ENCODE results near the gene ERF. TPM values are rescaled to one million over a fixed set of nuclear protein-coding genes. Genes with fewer than 3 reads are reported as not detected.

The ERF gene
- total and polyA plus RNA-seq, 4 donors = 8.7 to 21.0 (median 13.8) TPM

DNA sequence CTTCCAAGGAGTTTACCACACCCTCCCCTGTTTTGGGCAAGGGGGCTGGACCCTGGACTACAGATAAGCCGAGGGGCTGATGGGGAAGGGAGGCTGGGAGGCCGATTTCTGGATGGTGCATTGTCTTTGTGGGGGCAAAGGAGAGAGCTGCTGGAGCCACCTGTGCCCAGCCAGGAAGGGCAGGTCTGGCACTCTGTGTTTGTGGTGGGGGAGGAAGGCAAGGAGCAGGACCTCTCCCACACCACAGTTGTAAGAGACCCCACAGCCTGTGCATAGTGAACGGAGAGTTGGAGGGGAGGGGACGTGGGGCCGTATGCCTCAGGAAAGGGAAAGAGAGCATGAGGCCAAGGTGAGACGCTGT is 31.0 kb upstream of the ERF start:
- H3K9ac ChIP-seq (ENCODE audit: low read depth in 1 of 2, low read length in 2 of 2) = no peak overlapping the region
- no peaks in the 10 kb centered on the region for H3K27me3 ChIP-seq (ENCODE audit: control insufficient read depth in 4 of 4, insufficient read depth in 4 of 4, low read length in 3 of 4)
- H3K9me3 ChIP-seq (ENCODE audit: control insufficient read depth in 4 of 4, low read length in 3 of 4) = no peaks in the 10 kb centered on the region
- 69% methylated on average over 6 of the region's 6 CpGs for WGBS
- no peak for TF ChIP-seq GABPA (IDR thresholded peaks at IDR 0.05 in 1 of 2, conservative IDR thresholded peaks at IDR 0.05 in 1 of 2)
- no peak for TF ChIP-seq RAD21 (IDR thresholded peaks at IDR 0.05)
- TF ChIP-seq FOXA1 (IDR thresholded peaks at IDR 0.05) = no peak
- TF ChIP-seq JUND (IDR thresholded peaks at IDR 0.05) = no peak
- TF ChIP-seq, protein P1, sequence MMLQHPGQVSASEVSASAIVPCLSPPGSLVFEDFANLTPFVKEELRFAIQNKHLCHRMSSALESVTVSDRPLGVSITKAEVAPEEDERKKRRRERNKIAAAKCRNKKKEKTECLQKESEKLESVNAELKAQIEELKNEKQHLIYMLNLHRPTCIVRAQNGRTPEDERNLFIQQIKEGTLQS (IDR thresholded peaks at IDR 0.05) = no peak
- no peak for TF ChIP-seq SP1 (IDR thresholded peaks at IDR 0.05)
- no peak for TF ChIP-seq YY1 (IDR thresholded peaks at IDR 0.05)
- no peak for TF ChIP-seq TAF1 (conservative IDR thresholded peaks at IDR 0.05)
- TF ChIP-seq, protein P2, sequence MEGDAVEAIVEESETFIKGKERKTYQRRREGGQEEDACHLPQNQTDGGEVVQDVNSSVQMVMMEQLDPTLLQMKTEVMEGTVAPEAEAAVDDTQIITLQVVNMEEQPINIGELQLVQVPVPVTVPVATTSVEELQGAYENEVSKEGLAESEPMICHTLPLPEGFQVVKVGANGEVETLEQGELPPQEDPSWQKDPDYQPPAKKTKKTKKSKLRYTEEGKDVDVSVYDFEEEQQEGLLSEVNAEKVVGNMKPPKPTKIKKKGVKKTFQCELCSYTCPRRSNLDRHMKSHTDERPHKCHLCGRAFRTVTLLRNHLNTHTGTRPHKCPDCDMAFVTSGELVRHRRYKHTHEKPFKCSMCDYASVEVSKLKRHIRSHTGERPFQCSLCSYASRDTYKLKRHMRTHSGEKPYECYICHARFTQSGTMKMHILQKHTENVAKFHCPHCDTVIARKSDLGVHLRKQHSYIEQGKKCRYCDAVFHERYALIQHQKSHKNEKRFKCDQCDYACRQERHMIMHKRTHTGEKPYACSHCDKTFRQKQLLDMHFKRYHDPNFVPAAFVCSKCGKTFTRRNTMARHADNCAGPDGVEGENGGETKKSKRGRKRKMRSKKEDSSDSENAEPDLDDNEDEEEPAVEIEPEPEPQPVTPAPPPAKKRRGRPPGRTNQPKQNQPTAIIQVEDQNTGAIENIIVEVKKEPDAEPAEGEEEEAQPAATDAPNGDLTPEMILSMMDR (IDR thresholded peaks at IDR 0.05; ENCODE audit: low read depth, low read length, missing input control) = no peak
- TF ChIP-seq MAX (IDR thresholded peaks at IDR 0.05) = no peak
- TF ChIP-seq HNF4A (conservative IDR thresholded peaks at IDR 0.05) = no peak
- TF ChIP-seq, protein P3, sequence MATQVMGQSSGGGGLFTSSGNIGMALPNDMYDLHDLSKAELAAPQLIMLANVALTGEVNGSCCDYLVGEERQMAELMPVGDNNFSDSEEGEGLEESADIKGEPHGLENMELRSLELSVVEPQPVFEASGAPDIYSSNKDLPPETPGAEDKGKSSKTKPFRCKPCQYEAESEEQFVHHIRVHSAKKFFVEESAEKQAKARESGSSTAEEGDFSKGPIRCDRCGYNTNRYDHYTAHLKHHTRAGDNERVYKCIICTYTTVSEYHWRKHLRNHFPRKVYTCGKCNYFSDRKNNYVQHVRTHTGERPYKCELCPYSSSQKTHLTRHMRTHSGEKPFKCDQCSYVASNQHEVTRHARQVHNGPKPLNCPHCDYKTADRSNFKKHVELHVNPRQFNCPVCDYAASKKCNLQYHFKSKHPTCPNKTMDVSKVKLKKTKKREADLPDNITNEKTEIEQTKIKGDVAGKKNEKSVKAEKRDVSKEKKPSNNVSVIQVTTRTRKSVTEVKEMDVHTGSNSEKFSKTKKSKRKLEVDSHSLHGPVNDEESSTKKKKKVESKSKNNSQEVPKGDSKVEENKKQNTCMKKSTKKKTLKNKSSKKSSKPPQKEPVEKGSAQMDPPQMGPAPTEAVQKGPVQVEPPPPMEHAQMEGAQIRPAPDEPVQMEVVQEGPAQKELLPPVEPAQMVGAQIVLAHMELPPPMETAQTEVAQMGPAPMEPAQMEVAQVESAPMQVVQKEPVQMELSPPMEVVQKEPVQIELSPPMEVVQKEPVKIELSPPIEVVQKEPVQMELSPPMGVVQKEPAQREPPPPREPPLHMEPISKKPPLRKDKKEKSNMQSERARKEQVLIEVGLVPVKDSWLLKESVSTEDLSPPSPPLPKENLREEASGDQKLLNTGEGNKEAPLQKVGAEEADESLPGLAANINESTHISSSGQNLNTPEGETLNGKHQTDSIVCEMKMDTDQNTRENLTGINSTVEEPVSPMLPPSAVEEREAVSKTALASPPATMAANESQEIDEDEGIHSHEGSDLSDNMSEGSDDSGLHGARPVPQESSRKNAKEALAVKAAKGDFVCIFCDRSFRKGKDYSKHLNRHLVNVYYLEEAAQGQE (IDR thresholded peaks at IDR 0.05) = no peak
- TF ChIP-seq ZBTB33 (IDR thresholded peaks at IDR 0.05) = no peak
- no peak for TF ChIP-seq EGR1 (IDR thresholded peaks at IDR 0.05; ENCODE audit: low read depth in 2 of 2)
- H3K4me3 ChIP-seq (ENCODE audit: low read depth in 1 of 3, low read length in 3 of 3) = no peak overlapping the region
- H3K4me1 ChIP-seq (ENCODE audit: control insufficient read depth in 4 of 4, insufficient read depth in 4 of 4, low read length in 3 of 4) = peaks cover 7 to 44% (median 28%) of the 10 kb centered on the region in 4 donors
- peaks cover 15 to 40% (median 25%) of the 10 kb centered on the region in 4 donors for H3K36me3 ChIP-seq (ENCODE audit: control insufficient read depth in 4 of 4, insufficient read depth in 3 of 4, low read depth in 1 of 4, low read length in 3 of 4)
- DNase-seq (ENCODE audit: low spot score) = no peak
- H3K27ac ChIP-seq (ENCODE audit: low read depth in 1 of 2, low read length in 2 of 2) = peak overlapping the region; percentile 2 to 9

DNA sequence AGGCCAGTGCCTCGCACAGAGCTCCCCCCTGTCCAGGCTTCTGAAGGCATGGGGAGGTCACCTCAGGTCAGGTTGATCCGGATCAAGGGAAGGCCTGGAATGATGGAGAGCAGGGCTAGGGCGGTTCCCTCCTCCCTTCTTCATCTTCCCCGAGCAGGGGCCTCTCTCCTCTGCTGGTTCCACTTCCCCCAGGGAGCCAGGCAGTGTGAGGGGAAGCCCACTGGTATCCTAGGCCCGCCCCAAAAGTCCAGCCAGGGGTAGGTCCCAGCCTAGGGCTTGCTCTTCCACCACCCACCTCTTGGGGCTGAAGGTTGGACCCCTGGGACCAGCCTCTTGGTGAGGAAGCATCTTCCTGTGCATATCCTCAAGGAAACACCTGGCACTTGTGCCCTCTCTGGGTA is 30.6 kb upstream of the ERF start:
- H3K27me3 ChIP-seq (ENCODE audit: control insufficient read depth in 4 of 4, insufficient read depth in 4 of 4, low read length in 3 of 4) = no peaks in the 10 kb centered on the region
- TF ChIP-seq ZBTB33 (IDR thresholded peaks at IDR 0.05) (no peak), RXRA (IDR thresholded peaks at IDR 0.05) (peak in 1 of 2 donors; percentile 7), RAD21 (IDR thresholded peaks at IDR 0.05) (no peak), FOXA2 (IDR thresholded peaks at IDR 0.05) (no peak)
- 66% methylated on average over 5 of the region's 5 CpGs for WGBS
- H3K4me1 ChIP-seq (ENCODE audit: control insufficient read depth in 4 of 4, insufficient read depth in 4 of 4, low read length in 3 of 4) = peaks cover 8 to 45% (median 28%) of the 10 kb centered on the region in 4 donors
- H3K9ac ChIP-seq (ENCODE audit: low read depth in 1 of 2, low read length in 2 of 2) = no peak overlapping the region
- DNase-seq (ENCODE audit: low spot score) = peak; percentile 32
- H3K27ac ChIP-seq (ENCODE audit: low read depth in 1 of 2, low read length in 2 of 2) = peak overlapping the region; percentile 2 to 73
- no peak overlapping the region for H3K4me3 ChIP-seq (ENCODE audit: low read depth in 1 of 3, low read length in 3 of 3)
- no peaks in the 10 kb centered on the region for H3K9me3 ChIP-seq (ENCODE audit: control insufficient read depth in 4 of 4, low read length in 3 of 4)
- H3K36me3 ChIP-seq (ENCODE audit: control insufficient read depth in 4 of 4, insufficient read depth in 3 of 4, low read depth in 1 of 4, low read length in 3 of 4) = peaks cover 15 to 36% (median 21%) of the 10 kb centered on the region in 4 donors

Data from liver (tissue), 9 donors.